Spleen (tissue), 11 donors: ENCODE results near the gene DCP2. TPM values are rescaled to one million over a fixed set of nuclear protein-coding genes. Genes with fewer than 3 reads are reported as not detected.

ENCODE experiments used
- DNase-seq: peaks from one replicate; pipeline ENCODE4 v3.0.0-alpha.2; 2020
- H3K27ac ChIP-seq, 8 donors: fragments of 200-600 bp; sonication (generic) in 7 of 8; 1 replicate in 4 of 8; 2 replicates in 4 of 8; pipeline versions ENCODE4 v1.5.0 to v1.8.0; 2016 to 2021; ENCODE audit warnings: inconsistent platforms in 4 of 8, mild to moderate bottlenecking in 4 of 8, moderate library complexity in 1 of 8
- H3K27me3 ChIP-seq, 7 donors: fragments of 200-600 bp; sonication (generic) in 6 of 7; replicated peaks in 1 of 7; 1 replicate in 4 of 7; 2 replicates in 3 of 7; pipeline versions ENCODE4 v1.5.0 to v1.8.0; 2016 to 2021; ENCODE audit warnings: inconsistent platforms in 3 of 7, mild to moderate bottlenecking in 1 of 7
- H3K36me3 ChIP-seq, 6 donors: fragments of 200-600 bp; sonication (generic) in 5 of 6; 1 replicate in 4 of 6; 2 replicates in 2 of 6; pipeline versions ENCODE4 v1.5.0 to v1.8.0; 2016 to 2021; ENCODE audit warnings: inconsistent platforms in 2 of 6
- H3K4me1 ChIP-seq, 6 donors: fragments of 200-600 bp; sonication (generic) in 5 of 6; 1 replicate in 3 of 6; 2 replicates in 3 of 6; pipeline versions ENCODE4 v1.5.0 to v1.8.0; 2016 to 2021; ENCODE audit warnings: inconsistent platforms in 3 of 6
- H3K4me3 ChIP-seq, 8 donors: fragments of 200-600 bp; sonication (generic) in 7 of 8; 1 replicate in 4 of 8; 2 replicates in 4 of 8; pipeline versions ENCODE4 v1.5.0 to v1.8.0; 2016 to 2021; ENCODE audit warnings: inconsistent platforms in 4 of 8, mild to moderate bottlenecking in 4 of 8, moderate library complexity in 2 of 8
- H3K9me3 ChIP-seq, 8 donors: fragments of 200-600 bp; sonication (generic) in 7 of 8; 1 replicate in 4 of 8; 2 replicates in 4 of 8; pipeline versions ENCODE4 v1.5.0 to v1.8.0; 2016 to 2021; ENCODE audit warnings: inconsistent platforms in 4 of 8
- CTCF ChIP-seq, 11 experiments: fragments of 200-600 bp in 7 of 11; fragments of 450-650 bp in 4 of 11; sonication (generic) in 4 of 11; IDR thresholded peaks in 8 of 11; conservative IDR thresholded peaks in 3 of 11; 1 replicate in 7 of 11; 2 replicates in 4 of 11; pipeline versions ENCODE4 v1.4.0 to v1.8.0; 2016 to 2021; ENCODE audit warnings: antibody characterized with exemption in 11 of 11, inconsistent platforms in 4 of 11, mild to moderate bottlenecking in 1 of 11
- POLR2A ChIP-seq, 3 donors: fragments of 450-650 bp; IDR thresholded peaks; one replicate each; pipeline ENCODE4 v1.5.1; 2017; ENCODE audit warnings: antibody characterized with exemption in 3 of 3, mild to moderate bottlenecking in 1 of 3
- POLR2AphosphoS5 ChIP-seq, 3 donors: sonication (generic); formaldehyde crosslinking; IDR thresholded peaks; one replicate each; pipeline ENCODE4 v1.5.1; 2017; ENCODE audit warnings: antibody characterized with exemption in 3 of 3
- WGBS, 5 donors: extraction: QIAGEN DNeasy Blood & Tissue Kit in 3 of 5; methylation state at CpG; one replicate each; pipeline versions ENCODE4 v1.1.5 to v1.1.7; 2013 to 2018; 5-methylcytosine and 5-hydroxymethylcytosine counted together
- intact Hi-C: fragments of 100-400 bp; cut with DNase I; formaldehyde crosslinking; loops from one replicate; pipeline ENCODE4 v1.15.0; 2023; ENCODE audit warnings: low total_unique reads
- polyA plus RNA-seq, 3 donors: library from polyadenylated mRNA; stranded (reverse); fragments of 200-250 nt; gene quantifications; one replicate each; pipeline ENCODE4 v1.2.1, GENCODE V29; 2013
- total RNA-seq, 7 donors: library from RNA; depleted of rRNA in 3 of 7; stranded (reverse); fragments of >200 nt in 3 of 7; fragmentation: NEBNext Ultra II Directional in 4 of 7; extraction: Animal tissue kit (Norgen Biotek cat#: 25700) in 4 of 7; gene quantifications; one replicate each; pipeline versions ENCODE4 v1.1.0 to v1.2.1, GENCODE V29; 2016 to 2021
- donor health status: healthy with polysubstance abuse.
- donor health status: DM: no; HTN: no; CAD: no; lungs with moderate emphysema.
- donor health status: DM: no; HTN: no; CAD: no.
- donor health status: Bipolar disorder and iron deficiency.
- donor health status: healthy.
- donor health status: DM: no; HTN: no; CAD: no.
- donor health status: DM: yes; HTN: yes; CAD: no.

DCP2 gene
- total and polyA plus RNA-seq, 10 donors: 17.5 to 110 (median 78.4) TPM

- Histone ChIP-seq H3K27me3 (no peaks in the 10 kb centered on the region), H3K4me3 (peak overlapping the region; percentile 66 to 92 (median 80)), H3K9me3 (no peaks in the 10 kb centered on the region), H3K36me3 (peaks cover 0 to 17% (median 8%) of the 10 kb centered on the region in 6 donors), H3K27ac (peak overlapping the region; percentile 74 to 99 (median 96)), H3K4me1 (peaks cover 28 to 58% (median 48%) of the 10 kb centered on the region in 6 donors)
- intact Hi-C loops: loop anchor here (10.0 kb wide), 1 partner anchor 53 kb away; the partner anchor contains the start of gene REEP5
- no peak for DNase-seq
- no peak for TF ChIP-seq CTCF (IDR thresholded peaks at IDR 0.05 in 8 of 11, conservative IDR thresholded peaks at IDR 0.05 in 3 of 11)
- no peak for TF ChIP-seq POLR2A (IDR thresholded peaks at IDR 0.05)
- no peak for TF ChIP-seq POLR2AphosphoS5 (IDR thresholded peaks at IDR 0.05)
- 0 to 1% (median 1%) methylated on average over 16 of the region's 16 CpGs for WGBS, 5 donors
Observed at GRCh38 chr5:112977440-112977861, 853 bp downstream of the DCP2 start.

GRCh38 chr5:112978836-112979235 lies 2.2 kb downstream of the DCP2 start:
- Histone ChIP-seq H3K27ac (peak overlapping the region in 2 of 8 donors; percentile 2 to 99), H3K4me1 (peaks cover 28 to 72% (median 57%) of the 10 kb centered on the region in 6 donors), H3K4me3 (peak overlapping the region in 5 of 8 donors; percentile 66 to 90 (median 84)), H3K9me3 (no peaks in the 10 kb centered on the region), H3K27me3 (no peaks in the 10 kb centered on the region), H3K36me3 (peaks cover 0 to 30% (median 11%) of the 10 kb centered on the region in 6 donors)
- TF ChIP-seq POLR2A (IDR thresholded peaks at IDR 0.05) (no peak), POLR2AphosphoS5 (IDR thresholded peaks at IDR 0.05) (no peak), CTCF (IDR thresholded peaks at IDR 0.05 in 8 of 11, conservative IDR thresholded peaks at IDR 0.05 in 3 of 11) (no peak)
- WGBS, 5 donors: 26 to 45% (median 37%) methylated on average over 2 of the region's 2 CpGs
- intact Hi-C loops: loop anchor here (10.0 kb wide), 1 partner anchor 54 kb away; the partner anchor contains the start of gene REEP5
- DNase-seq: no peak

- intact Hi-C loops: loop anchor here (10.0 kb wide), 2 partner anchors 55 to 535 kb away; partner anchors contain the start of genes REEP5 and YTHDC2
- DNase-seq: no peak
- Histone ChIP-seq H3K36me3 (peaks cover 0 to 34% (median 12%) of the 10 kb centered on the region in 6 donors), H3K4me3 (peak overlapping the region in 1 of 8 donors; percentile 3), H3K9me3 (no peaks in the 10 kb centered on the region), H3K27ac (no peak overlapping the region), H3K4me1 (peaks cover 28 to 81% (median 62%) of the 10 kb centered on the region in 6 donors), H3K27me3 (no peaks in the 10 kb centered on the region)
- no peak for TF ChIP-seq POLR2A (IDR thresholded peaks at IDR 0.05)
- TF ChIP-seq POLR2AphosphoS5 (IDR thresholded peaks at IDR 0.05): no peak
- no peak for TF ChIP-seq CTCF (IDR thresholded peaks at IDR 0.05 in 8 of 11, conservative IDR thresholded peaks at IDR 0.05 in 3 of 11)
- 53 to 71% (median 63%) methylated on average over 3 of the region's 3 CpGs for WGBS, 5 donors
Observed at GRCh38 chr5:112979723-112980122, 3.1 kb downstream of the DCP2 start.

- Histone ChIP-seq H3K27ac (no peak overlapping the region), H3K9me3 (no peaks in the 10 kb centered on the region), H3K27me3 (no peaks in the 10 kb centered on the region), H3K4me3 (no peak overlapping the region), H3K36me3 (peaks cover 0 to 63% (median 19%) of the 10 kb centered on the region in 6 donors), H3K4me1 (peaks cover 24 to 88% (median 56%) of the 10 kb centered on the region in 6 donors)
- intact Hi-C loops: loop anchor here (10.0 kb wide), 1 partner anchor 531 kb away; the partner anchor contains the start of gene YTHDC2
- WGBS, 5 donors: 90 to 96% (median 94%) methylated on average over 2 of the region's 2 CpGs
- no peak for DNase-seq
- no peak for TF ChIP-seq POLR2AphosphoS5 (IDR thresholded peaks at IDR 0.05)
- TF ChIP-seq CTCF (IDR thresholded peaks at IDR 0.05 in 8 of 11, conservative IDR thresholded peaks at IDR 0.05 in 3 of 11): no peak
- no peak for TF ChIP-seq POLR2A (IDR thresholded peaks at IDR 0.05)
Observed at GRCh38 chr5:112983363-112983762, 6.8 kb downstream of the DCP2 start.
